ENCODE results near the gene GPX1. TPM values are rescaled to one million over a fixed set of nuclear protein-coding genes. Genes with fewer than 3 reads are reported as not detected.

The GPX1 gene
- total and polyA plus RNA-seq, 2 donors, result 204 to 384 TPM

GRCh38 chr3:49311283-49311682 lies 46.9 kb downstream of the GPX1 start:
- Histone ChIP-seq H3K36me3 (ENCODE audit: control insufficient read depth in 2 of 2, insufficient read depth in 2 of 2, low read length in 1 of 2) (peaks cover 61 to 66% of the 10 kb centered on the region in 2 donors), H3K27me3 (ENCODE audit: control insufficient read depth in 2 of 2, insufficient read depth in 1 of 2, low read length in 1 of 2) (no peaks in the 10 kb centered on the region), H3K4me3 (ENCODE audit: low read length in 2 of 2) (no peak overlapping the region), H3K9me3 (ENCODE audit: control insufficient read depth in 2 of 2, insufficient read depth in 1 of 2, low read length in 1 of 2) (no peaks in the 10 kb centered on the region), H3K4me1 (ENCODE audit: control insufficient read depth in 2 of 2, insufficient read depth in 2 of 2, low read length in 2 of 2) (no peaks in the 10 kb centered on the region), H3K27ac (ENCODE audit: low read depth in 1 of 2, low read length in 1 of 2) (no peak overlapping the region)
- no peak for DNase-seq (ENCODE audit: low read depth in 6 of 9, low spot score in 9 of 9)
- 96% methylated on average over 3 of the region's 3 CpGs for WGBS

GRCh38 chr3:49310677-49311076 lies 47.5 kb downstream of the GPX1 start:
- Histone ChIP-seq H3K36me3 (ENCODE audit: control insufficient read depth in 2 of 2, insufficient read depth in 2 of 2, low read length in 1 of 2) (peaks cover 62 to 69% of the 10 kb centered on the region in 2 donors), H3K27me3 (ENCODE audit: control insufficient read depth in 2 of 2, insufficient read depth in 1 of 2, low read length in 1 of 2) (no peaks in the 10 kb centered on the region), H3K4me3 (ENCODE audit: low read length in 2 of 2) (no peak overlapping the region), H3K4me1 (ENCODE audit: control insufficient read depth in 2 of 2, insufficient read depth in 2 of 2, low read length in 2 of 2) (no peaks in the 10 kb centered on the region), H3K27ac (ENCODE audit: low read depth in 1 of 2, low read length in 1 of 2) (no peak overlapping the region), H3K9me3 (ENCODE audit: control insufficient read depth in 2 of 2, insufficient read depth in 1 of 2, low read length in 1 of 2) (no peaks in the 10 kb centered on the region)
- 98% methylated on average over 1 of the region's 1 CpG for WGBS
- no peak for DNase-seq (ENCODE audit: low read depth in 6 of 9, low spot score in 9 of 9)

Other genes with a start within 250 kb of the GPX1 start
- gene USP19, start 237.5 kb downstream of the GPX1 start, total RNA-seq, result 31.5 TPM
- gene USP19, start 237.5 kb downstream of the GPX1 start, polyA plus RNA-seq, result 25.2 TPM
- 24.9 TPM for gene LAMB2, start 225.3 kb downstream of the GPX1 start, total RNA-seq
- 102 TPM for gene LAMB2, start 225.3 kb downstream of the GPX1 start, polyA plus RNA-seq
- 19.4 TPM for gene CCDC71, start 192.0 kb downstream of the GPX1 start, total RNA-seq
- 15.5 TPM for gene CCDC71, start 192.0 kb downstream of the GPX1 start, polyA plus RNA-seq
- 9.4 TPM for gene KLHDC8B, start 186.8 kb downstream of the GPX1 start, total RNA-seq
- gene KLHDC8B, start 186.8 kb downstream of the GPX1 start, polyA plus RNA-seq, result 24.4 TPM
- gene C3orf62, start 81.1 kb downstream of the GPX1 start, total RNA-seq, result 2.3 TPM
- gene C3orf62, start 81.1 kb downstream of the GPX1 start, polyA plus RNA-seq, result 15.6 TPM
- gene USP4, start 18.3 kb downstream of the GPX1 start, total RNA-seq, result 20.0 TPM
- 57.8 TPM for gene USP4, start 18.3 kb downstream of the GPX1 start, polyA plus RNA-seq
- gene RHOA, start 53.6 kb upstream of the GPX1 start, total RNA-seq, result 202 TPM
- gene RHOA, start 53.6 kb upstream of the GPX1 start, polyA plus RNA-seq, result 368 TPM
- 12.7 TPM for gene TCTA, start 54.1 kb upstream of the GPX1 start, total RNA-seq
- gene TCTA, start 54.1 kb upstream of the GPX1 start, polyA plus RNA-seq, result 24.5 TPM
- 4.1 TPM for gene AMT, start 64.1 kb upstream of the GPX1 start, total RNA-seq
- 40.0 TPM for gene AMT, start 64.1 kb upstream of the GPX1 start, polyA plus RNA-seq
- 4.8 TPM for gene NICN1, start 71.0 kb upstream of the GPX1 start, total RNA-seq
- 9.2 TPM for gene NICN1, start 71.0 kb upstream of the GPX1 start, polyA plus RNA-seq
- 8.5 TPM for gene DAG1, start 111.9 kb upstream of the GPX1 start, total RNA-seq
- gene DAG1, start 111.9 kb upstream of the GPX1 start, polyA plus RNA-seq, result 11.5 TPM
- gene BSN, start 196.1 kb upstream of the GPX1 start, total RNA-seq, result 0.09 TPM
- 0.09 TPM for gene BSN, start 196.1 kb upstream of the GPX1 start, polyA plus RNA-seq